DMS53 (cell line): Measurements from ENCODE around the gene AASDHPPT.
"Not testable (repeated sequence)": the region's sequence is repeated elsewhere in the genome, so short reads cannot be mapped to it uniquely, and the experiment has no call there.

ENCODE experiments used
- DNase-seq: peaks from one replicate; lab custom pipeline; 2025; lab: John Stamatoyannopoulos, UW

The AASDHPPT gene, protein sequence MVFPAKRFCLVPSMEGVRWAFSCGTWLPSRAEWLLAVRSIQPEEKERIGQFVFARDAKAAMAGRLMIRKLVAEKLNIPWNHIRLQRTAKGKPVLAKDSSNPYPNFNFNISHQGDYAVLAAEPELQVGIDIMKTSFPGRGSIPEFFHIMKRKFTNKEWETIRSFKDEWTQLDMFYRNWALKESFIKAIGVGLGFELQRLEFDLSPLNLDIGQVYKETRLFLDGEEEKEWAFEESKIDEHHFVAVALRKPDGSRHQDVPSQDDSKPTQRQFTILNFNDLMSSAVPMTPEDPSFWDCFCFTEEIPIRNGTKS

DNA sequence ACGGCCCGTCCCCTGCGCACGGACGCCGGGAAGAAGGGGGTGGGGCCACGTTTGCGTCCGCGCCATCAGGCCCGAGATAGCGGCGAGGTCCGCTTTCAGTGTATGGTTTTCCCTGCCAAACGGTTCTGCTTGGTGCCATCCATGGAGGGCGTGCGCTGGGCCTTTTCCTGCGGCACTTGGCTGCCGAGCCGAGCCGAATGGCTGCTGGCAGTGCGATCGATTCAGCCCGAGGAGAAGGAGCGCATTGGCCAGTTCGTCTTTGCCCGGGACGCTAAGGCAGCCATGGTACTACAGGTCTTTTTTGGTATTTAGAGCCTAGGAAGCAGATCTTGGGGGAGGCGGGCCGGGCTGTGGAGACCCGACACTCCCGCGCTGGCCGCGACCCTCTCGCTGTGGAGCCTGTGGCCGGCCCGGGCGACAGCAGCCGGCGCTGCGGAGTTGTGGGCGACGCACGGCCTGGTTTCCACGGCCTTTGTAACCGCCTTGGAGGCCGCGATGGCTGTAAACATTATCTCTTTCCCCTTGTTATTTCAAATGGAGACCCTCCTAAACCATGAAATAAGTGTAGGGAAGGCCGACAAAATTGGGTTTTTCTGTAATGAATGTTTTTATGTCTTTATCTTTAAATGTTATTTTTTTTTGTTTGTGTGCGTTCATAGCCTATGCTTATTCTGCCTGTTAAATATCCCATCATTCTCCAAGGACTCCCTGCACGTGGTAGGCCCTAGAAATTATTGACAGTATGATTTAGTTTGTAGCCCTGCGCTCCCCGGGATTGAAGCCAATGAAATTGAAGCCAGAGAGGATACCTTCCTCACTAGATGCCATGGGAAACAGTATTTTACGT is at the start of gene AASDHPPT:
AASDHPPT (plus strand) TSS at position 54 of the 847 bp plus-strand sequence; CDS start at position 103, 49 bp downstream.
- DNase-seq: peak; percentile 76

DNA sequence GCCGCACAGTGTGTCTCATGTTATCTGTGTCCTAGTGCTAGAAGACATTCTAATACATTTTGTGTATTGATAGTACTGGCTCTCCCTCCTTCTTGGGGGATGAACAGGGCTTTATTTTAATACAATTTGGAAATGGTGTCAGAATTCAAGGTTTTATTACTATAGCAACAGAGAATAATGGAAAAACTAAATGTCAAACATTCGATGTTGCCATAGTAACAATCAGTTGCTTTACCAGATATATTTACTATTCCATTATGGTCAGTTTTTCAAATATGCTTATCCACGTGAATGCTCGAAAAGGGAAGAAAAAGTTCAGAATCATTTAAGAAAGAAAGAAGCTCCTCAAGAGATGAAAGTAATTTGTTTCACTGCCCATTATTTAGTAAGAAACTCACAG is 46.9 kb upstream of the AASDHPPT start:
- no peak for DNase-seq

DNA sequence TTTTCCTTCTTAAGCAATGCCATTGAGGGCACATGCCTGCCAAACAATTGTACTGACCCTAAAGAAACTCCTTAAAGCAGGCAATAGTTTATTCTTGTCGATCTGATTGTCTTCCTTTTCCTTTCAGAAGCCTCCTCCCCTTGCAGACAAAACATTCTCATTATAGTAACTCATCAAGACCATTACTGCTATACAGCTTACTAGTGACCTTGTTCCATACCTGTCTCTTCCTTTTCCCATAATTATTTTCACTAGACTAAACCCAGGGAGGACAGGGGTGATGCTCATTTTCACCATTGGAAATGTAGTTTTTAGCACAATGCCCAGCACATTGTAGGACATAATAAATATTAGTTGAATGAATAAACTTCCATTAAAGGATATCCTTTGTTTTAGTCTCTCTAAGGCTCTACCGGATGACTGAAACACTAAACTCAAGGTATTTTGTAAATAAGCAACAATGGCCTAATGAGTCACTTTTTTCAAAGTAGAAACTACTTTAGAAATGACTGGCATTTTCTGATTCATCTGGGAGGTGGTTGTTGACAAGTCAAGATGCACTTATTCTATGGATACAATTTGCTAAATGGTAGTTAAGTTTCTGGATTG is 46.2 kb upstream of the AASDHPPT start:
- DNase-seq: peak; percentile 38

DNA sequence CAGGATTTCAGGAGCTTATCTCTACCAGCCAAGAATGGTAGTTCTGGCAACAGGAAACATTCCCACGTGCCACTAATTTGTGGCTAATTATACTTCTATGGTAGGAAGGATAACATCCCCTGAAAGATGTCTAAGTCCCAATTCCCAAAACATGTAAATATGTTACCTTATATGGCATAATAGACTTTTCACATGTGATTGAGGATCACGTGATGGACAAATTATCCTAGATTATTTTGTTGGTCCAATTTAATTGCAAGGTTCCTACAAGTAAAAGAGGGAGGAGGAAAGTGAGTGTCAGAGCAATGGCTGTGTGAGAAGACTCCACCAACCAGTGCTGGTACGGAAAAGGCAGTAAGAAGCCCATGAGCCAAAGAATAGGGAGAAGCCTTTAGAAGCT is 45.5 kb upstream of the AASDHPPT start:
- no peak for DNase-seq

DNA sequence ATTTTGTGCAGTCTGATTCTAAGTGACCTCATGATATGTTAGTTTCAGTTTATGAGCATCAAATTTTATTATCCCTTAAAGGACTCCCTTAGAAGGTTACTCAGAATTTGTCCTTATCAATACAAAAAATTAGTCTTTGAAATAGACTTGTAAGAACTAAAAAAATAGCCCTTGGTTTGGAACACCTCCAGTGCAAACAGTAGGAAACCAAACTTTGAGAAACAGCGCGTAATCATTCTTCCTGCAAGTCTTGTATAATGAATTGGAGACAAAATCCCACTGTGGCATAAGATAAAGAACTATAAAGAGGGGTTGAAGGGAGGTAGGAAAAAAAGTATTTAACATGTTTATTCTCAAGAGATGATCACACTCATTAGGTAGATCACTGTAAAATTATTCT is 44.6 kb upstream of the AASDHPPT start:
- no peak for DNase-seq

DNA sequence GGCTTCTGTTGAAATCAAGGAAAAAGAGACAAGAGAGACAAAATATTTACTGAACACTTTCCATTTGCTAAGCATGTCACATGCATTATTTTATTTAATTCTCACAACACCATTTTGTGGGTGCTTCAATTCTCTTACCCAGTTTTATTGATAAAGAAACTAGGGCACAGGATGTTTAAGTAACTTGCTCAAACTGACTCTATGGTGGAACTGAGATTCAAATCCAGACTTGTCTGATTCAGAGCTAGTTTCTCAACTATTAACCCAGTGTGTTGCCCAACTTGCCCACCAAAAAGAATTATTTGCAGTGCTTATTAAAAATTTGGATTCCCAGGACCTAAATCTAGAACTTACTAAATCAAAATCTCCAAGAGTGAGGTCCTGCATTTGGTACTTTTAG is 33.9 kb upstream of the AASDHPPT start:
- DNase-seq: no peak

DNA sequence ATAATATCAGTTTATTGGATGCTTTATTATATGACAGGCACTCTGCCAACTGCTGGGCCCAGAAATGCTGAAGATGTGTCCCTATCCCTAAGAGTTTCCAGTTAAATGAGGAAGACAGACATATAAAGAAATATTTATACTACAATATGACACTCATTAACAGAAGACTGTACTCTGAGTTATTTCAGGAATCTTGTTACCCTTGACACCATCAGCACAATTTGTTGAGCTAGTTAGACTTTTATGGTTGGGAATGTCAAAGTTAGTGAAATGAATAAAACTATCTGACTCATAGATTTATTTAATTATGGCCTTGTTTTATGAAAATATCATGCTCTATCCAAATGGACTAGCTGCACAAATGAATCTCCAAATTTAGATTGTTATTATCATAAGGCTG is 29.8 kb upstream of the AASDHPPT start:
- no peak for DNase-seq

DNA sequence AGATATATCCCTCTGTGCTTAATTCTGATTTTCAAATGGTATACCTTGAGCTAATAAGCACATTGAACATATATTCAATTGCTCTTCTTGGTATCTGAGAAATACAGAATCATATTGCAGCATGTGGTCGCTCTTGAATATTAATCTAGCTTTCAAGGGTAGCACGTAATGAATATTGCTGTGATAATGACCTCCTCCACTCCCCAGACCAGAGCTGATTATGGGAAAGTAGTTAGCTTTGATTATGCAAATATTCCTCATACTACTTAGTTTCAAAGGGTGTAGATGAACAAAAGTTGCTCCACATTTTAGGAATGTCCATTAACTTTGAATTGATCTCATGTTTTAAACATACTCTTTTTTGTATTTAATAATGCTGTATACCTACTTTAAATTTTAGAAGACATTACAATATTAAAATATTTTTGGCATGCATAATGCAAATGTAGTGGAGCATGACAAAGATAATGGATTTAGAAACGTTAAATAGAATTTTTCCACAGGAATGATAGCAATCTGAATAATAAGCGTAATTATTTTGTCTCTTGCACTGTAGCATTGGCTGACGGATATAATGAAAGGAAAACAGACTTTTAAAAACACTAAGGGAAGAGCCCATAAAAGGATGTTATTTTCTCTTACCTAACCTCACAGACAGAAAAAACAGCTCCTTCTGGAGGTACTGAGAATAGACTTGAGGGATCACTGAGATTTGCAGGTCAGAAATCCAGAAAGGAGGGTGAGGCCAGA is 27.6 kb upstream of the AASDHPPT start:
- DNase-seq: no peak

DNA sequence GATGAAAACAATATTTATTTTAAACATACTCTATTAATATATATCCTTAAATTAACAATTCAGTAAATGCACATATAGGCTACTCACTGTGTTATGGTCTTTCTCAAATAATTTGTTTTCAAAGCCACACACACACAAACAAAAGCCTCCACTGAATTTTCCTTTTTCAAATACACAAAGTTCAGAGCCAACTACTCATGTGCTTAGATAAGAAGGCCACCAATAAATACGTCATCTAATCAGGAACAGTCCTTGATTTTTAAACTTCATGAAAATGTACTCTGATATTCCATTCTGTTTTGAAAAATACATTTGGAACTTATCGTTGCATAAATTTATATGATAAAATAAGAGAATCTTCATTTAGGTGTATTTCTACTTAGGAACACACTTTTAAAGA is 26.4 kb upstream of the AASDHPPT start:
- no peak for DNase-seq

DNA sequence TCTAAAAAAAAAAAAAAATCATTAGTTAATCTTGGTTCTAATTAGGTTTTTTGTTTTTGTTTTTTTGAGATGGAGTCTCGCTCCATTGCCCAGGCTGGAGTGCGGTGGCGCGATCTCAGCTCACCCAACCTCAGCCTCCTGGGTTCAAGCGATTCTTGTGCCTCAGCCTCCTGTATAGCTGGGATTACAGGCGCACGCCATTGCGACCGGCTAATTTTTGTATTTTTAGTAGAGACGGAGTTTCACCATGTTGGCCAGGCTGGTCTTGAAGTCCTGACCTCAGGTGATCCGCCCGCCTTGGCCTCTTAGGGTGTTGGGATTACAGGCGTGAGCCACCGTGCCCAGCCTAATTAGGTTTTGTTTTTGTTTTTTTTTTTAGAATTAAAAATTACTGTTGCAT is 19.1 kb upstream of the AASDHPPT start:
- DNase-seq: not testable (repeated sequence)

DNA sequence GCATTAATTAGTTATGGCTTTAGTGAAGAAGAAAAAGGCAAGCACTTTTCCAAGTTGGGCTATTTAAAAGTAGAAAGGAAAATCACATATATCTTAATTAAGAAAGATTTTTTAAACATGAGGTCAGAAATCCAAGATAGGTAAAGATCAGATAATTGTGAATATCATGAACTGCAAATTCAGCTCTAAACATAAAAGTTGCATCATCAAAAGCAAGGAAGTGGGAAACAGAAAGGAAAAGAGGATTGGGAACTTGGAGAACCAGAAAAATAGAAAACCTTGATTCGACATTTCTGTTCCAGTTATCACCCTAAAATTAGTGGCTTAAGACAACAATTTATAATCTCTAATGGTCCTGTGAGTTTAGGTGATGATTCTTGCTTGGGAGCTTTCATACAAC is 17.8 kb upstream of the AASDHPPT start:
- no peak for DNase-seq

DNA sequence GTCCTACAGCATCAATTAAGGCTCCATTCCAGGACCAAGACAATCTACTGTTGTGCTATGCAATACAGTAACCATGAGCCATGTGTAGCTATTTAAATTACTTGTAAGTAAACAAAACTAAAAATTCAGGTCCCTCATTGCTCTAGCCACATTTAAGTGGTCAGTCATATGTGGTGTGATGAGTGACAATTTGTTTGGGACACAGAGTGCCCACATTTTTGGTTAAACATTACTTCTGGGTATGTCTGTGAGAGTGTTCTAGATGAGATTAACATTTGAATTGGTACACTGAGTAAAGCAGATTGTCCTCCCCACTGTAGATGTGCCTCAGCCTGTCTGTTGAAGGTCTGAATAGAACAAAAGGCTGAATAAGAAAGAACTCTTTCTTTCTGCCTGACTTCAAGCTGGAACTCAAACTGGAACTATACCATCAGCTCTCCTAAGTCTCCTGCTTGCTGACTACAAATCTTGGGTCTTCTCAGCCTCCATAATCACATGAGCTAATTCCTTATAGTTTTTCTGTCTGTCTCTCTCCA is 16.1 kb upstream of the AASDHPPT start:
- no peak for DNase-seq

DNA sequence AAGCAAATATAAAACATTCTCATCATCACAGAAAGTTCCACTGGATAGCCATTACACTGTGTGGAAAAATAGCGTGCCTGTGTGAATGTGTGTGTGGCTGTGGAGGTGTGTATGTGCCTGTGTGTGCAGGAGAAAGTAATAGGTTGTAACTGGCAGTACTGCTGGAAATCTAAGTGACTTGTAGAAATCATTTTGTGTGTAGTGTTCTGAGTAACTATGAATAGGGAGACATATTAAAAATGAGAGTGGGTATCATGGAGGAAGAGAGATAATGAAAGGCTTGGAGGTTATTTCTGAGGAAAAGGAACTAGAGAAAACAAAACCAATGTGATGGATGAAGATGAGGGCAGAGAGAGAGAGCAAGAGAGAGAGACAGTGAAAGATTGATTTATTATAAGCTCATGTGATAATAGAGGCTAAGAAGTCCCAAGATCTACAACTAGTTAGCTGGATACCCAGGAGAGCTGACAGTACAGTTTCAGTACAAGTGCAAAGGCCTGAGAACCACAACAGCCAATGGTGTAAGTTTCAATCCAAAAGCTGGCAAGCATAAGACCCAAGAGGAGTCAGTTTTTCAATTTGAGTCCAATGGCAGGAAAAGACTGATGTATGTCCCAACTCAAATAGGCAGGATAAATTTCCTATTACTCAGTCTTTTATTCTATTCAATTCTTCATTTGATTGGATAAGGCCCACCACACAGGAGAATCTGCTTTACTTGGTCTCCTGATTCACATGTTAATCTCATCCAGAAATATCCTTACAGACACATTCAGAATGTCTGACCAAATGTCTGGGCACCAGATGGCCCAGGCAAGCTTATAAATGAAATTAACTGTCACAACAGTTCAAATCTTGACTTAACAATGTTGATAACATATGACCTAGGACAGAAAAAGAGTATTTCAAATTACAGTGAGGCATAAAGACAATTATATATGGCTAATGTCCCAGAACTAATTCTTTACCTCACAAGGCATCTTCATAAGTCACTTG is 15.2 kb upstream of the AASDHPPT start:
- no peak for DNase-seq

DNA sequence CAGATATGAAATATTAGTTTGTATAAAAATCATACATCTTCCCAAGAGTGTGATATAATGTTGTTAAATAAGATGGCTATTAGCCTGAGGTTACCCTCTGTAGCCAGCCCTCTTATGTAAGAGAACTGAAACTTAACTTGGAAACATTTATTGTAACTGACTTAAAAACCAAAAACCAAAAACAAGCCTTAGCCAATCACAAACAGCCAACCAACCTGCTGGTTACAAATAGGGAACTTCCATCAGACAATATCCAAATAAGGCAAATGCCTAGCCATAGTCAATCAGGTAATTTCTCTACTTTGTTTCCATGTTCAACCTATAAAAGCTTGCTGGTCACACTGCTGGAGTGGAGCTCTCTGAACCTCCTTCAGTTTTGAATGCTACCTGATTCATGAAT is 14.5 kb upstream of the AASDHPPT start:
- no peak for DNase-seq

DNA sequence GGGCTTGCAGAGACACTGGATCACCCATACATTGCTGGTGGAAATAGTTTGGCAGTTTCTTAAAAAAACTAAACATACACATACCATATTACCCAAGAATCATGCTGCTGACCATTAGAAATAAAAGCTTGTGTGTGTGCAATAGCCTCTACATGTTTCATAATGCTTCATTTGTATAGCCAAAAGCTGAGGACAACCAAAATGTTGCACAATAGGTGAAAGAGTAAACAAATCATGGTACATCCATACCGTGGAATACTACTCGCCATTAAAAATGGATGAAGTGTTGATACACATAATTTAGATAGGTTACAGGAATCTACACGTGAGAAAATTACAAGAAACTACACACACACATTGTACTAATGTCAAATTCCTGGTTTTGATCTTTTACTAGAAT is 6.9 kb upstream of the AASDHPPT start:
- no peak for DNase-seq

DNA sequence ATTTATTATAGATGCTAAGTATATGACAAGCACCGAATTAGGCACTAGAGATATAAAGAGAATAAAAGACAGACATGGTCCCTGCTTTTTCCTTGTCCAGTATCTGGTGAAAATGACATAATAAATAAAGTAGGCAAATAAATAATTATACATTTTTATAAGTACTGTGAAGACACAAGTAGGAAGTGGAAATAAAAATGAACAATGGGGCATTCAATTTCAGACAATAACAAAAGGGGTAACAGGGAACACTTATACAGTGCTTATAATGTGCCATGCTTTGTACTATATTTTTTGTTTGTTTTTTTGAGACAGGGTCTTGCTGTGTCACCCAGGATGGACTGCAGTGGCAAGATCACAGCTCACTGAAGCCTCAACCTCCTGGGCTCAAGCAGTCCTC is 4.7 kb upstream of the AASDHPPT start:
- no peak for DNase-seq

DNA sequence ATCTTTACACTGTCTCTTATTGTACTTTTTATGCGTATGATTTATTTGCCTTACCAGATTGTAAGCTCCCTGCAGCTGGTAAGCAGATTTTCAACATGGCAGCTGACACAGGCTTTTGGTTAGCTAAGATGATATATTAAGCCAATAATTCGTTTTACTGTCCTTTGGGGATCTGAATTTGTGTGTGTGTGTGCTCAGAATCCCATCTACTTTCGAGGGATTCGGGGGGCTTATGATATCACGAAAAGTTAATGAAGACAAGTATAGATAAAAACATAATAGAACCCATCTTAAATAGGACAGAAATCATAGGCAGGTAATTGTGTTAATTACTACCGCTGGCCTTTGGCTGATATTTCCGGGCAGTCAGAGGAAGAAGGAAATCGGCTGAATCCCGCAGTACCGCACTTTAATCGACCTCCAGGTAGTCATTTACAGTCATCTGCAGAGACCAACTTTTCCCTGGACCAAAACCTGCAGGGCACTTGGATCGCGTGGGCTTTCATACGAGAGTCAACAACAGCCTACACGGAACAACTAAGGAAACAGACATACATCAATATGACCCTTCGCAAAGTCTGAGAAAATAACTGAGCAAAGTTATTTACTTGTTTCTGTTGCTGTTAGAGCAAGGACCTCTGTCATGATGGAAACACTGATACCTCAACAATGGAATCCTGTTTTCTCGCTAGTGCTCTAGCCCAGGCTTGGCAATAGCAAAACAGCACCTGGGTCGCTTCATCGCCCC is 1.1 kb upstream of the AASDHPPT start:
- peak; percentile 70 for DNase-seq

DNA sequence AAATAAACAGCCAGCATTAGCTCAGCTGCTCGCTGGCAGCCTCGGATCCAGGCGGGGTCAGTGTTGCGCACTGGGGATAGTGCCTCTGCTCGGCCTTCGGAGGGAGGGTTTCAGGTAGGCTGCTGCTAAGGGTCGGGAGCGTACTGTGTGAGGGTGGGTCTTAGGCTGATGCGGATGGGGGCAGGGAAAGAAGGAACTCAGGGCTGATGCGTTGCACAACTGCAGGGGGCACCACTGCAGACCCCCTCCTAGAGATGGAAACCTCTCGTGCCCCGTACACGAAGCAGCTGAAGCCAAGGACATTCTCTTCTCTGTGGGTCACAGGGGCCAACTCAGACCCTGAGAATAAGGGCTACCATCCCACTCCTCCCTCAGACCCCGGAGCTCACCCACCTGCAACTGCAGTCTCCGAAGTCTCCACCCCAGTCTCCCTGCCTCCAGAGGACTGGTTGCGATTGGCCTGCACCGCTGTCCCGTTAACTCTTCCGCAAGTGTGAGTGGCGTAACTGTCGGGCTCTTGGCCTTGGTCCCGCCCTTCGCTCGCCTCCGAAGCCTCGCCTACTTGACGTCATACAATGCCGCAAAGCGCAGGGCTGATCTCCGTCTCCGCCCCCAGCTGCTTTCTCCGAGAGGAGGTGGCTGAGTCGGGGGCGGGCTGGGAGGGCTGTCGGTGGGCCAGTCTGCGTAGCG is 398 bp upstream of the AASDHPPT start, which contains the start of gene KBTBD3:
KBTBD3 (minus strand) TSS at position 429 of the 690 bp plus-strand sequence. CDS start 18,250 bp downstream, outside the sequence.
- peak; percentile 100 for DNase-seq

DNA sequence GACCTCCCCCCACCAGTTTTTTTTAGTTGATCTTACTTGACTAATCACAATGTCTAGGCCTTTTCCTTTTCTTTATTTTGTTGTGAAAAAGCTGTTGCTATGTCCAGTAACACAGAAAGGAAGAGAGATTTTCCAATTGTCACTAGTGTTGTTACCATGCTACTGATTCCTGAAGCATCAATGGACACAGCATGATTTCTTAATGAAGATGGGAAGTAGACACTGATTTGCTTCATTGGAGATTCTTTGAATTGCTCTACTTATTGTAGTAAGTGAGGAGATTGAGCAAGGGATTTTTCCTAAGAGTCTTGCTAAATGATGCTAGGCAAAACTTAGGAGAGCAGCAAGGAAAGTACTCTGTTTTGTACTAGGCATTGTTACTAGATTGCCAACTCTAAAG is 4.6 kb downstream of the AASDHPPT start:
- no peak for DNase-seq
